ACC112 (cell line): ENCODE data around the gene RETREG3.
A peak's percentile ranks its signal among the peaks of the same experiment; 100 is the strongest.
"Not testable (repeated sequence)": the region's sequence is repeated elsewhere in the genome, so short reads cannot be mapped to it uniquely, and the experiment has no call there.

ENCODE experiments used
- H2AFZ ChIP-seq: fragments of 200-600 bp; sonication (generic); one replicate; pipeline ENCODE4 v1.6.0; 2017; ENCODE audit warnings: antibody characterized with exemption, low read length; ENCODE audit not compliant: unreplicated experiment
- H3K27ac ChIP-seq: fragments of 200-600 bp; sonication (generic); 2 replicates; pipeline ENCODE4 v1.5.1; 2014; ENCODE audit warnings: low read depth, mild to moderate bottlenecking, antibody characterized with exemption, low read length, moderate library complexity
- H3K27me3 ChIP-seq: fragments of 200-600 bp; sonication (generic); 2 replicates; pipeline ENCODE4 v1.6.1; 2014; ENCODE audit warnings: mild to moderate bottlenecking, antibody characterized with exemption, low read length, moderate library complexity, mixed read lengths; ENCODE audit not compliant: insufficient read depth
- H3K36me3 ChIP-seq: fragments of 200-600 bp; sonication (generic); 2 replicates; pipeline ENCODE4 v1.6.1; 2016; ENCODE audit warnings: mild to moderate bottlenecking, antibody characterized with exemption, low read length, moderate library complexity, mixed read lengths; ENCODE audit not compliant: insufficient read depth
- H3K4me1 ChIP-seq: fragments of 200-600 bp; sonication (generic); one replicate; pipeline ENCODE4 v1.6.1; 2016; ENCODE audit warnings: low read length, mixed read lengths; ENCODE audit not compliant: insufficient read depth, unreplicated experiment, control insufficient read depth
- H3K4me3 ChIP-seq: fragments of 200-600 bp; sonication (generic); 2 replicates; pipeline ENCODE4 v1.5.1; 2014; ENCODE audit warnings: mild to moderate bottlenecking, low read depth, low read length
- H3K79me2 ChIP-seq: fragments of 200-600 bp; sonication (generic); one replicate; pipeline ENCODE4 v1.6.0; 2016; ENCODE audit warnings: low read length; ENCODE audit not compliant: control insufficient read depth, unreplicated experiment, insufficient read depth

RETREG3 gene

DNA sequence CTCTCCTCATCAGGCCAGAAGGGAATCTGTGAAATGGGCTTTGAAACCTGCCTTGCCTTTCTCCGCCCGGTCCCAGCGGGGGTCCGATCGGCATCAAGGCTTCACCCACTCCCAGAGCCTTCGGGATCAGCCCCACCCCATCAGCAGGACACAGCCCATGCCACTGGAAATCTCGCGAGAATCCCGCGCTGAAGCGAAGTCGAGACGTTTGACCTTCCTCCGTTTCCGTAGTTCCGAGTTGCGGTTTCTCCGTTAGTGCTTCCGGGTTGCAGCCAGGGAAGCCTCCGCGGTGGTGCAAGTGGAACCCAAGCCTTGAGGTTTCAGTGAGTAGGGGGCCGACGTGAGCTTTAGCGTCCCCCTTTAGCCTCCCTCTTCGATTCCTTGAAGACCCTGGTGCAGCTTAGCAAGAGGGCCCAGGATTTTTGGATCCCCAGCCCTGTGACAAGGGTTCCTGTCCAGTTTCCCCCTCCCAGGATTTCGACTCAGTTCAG, 47.2 kb downstream of the RETREG3 start, which contains the start of gene COASY:
TSS of gene COASY (plus strand) at position 252 of the 491 bp plus-strand sequence. CDS start 475 bp downstream, outside the sequence.
- Histone ChIP-seq H3K27me3 (no peaks in the 10 kb centered on the region), H3K36me3 (no peaks in the 10 kb centered on the region; the same call in 1 of the 2 replicates), H3K4me3 (peak within 1 kb of the TSS; percentile 86), H3K27ac (peak within 1 kb of the TSS; percentile 72), H3K4me1 (peaks cover 17% of the 10 kb centered on the region), H3K79me2 (peaks cover 39% of the 10 kb centered on the region), H2AFZ (peak within 1 kb of the TSS; percentile 99)

- Histone ChIP-seq H2AFZ (no peak overlapping the region), H3K79me2 (peaks cover 39% of the 10 kb centered on the region), H3K27me3 (no peaks in the 10 kb centered on the region), H3K36me3 (no peaks in the 10 kb centered on the region; the same call in 1 of the 2 replicates), H3K27ac (no peak overlapping the region), H3K4me1 (peaks cover 13% of the 10 kb centered on the region), H3K4me3 (peak overlapping the region; percentile 46; the same call in 1 of the 2 replicates)
Measured at GRCh38 chr17:42560246-42560645, 48.9 kb downstream of the RETREG3 start.

GRCh38 chr17:42559075-42559474, 50.1 kb downstream of the RETREG3 start:
- Histone ChIP-seq H3K36me3 (no peaks in the 10 kb centered on the region), H3K4me1 (peaks cover 12% of the 10 kb centered on the region), H3K27me3 (no peaks in the 10 kb centered on the region), H3K4me3 (no peak overlapping the region), H2AFZ (no peak overlapping the region), H3K79me2 (peaks cover 33% of the 10 kb centered on the region), H3K27ac (no peak overlapping the region)

GRCh38 chr17:42555961-42556617, 53.1 kb downstream of the RETREG3 start:
- not testable (repeated sequence) for H2AFZ ChIP-seq, H3K36me3 ChIP-seq, H3K27me3 ChIP-seq, H3K4me3 ChIP-seq, H3K27ac ChIP-seq, H3K4me1 ChIP-seq, H3K79me2 ChIP-seq

DNA sequence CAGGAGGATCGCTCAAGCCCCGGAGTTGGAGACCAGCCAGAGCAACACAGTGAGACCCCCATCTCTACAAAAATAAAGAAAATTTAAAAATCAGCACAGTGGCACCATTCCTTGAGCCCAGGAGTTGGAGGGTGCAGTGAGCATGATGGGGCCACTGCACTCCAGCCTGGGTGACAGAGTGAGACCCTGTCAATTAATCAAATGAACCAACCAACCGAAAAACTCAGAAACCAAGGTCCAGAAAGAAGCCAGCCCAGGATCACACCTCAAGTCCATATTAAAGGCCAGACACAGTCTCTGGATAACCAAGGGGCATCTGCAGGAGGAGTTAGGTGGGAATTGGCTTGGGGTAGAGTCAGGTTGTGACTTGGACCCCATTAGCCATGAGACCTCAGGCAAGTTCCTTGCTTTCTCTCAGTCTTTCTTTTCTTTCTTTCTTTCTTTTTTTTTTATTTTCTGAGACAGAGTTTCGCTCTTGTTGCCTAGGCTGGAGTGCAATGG, 54.0 kb downstream of the RETREG3 start:
- peaks cover 5% of the 10 kb centered on the region for H3K79me2 ChIP-seq
- peak overlapping the region; percentile 21; the same call in 1 of the 2 replicates for H3K27ac ChIP-seq
- no peaks in the 10 kb centered on the region for H3K36me3 ChIP-seq
- peak overlapping the region; percentile 55 for H2AFZ ChIP-seq
- no peaks in the 10 kb centered on the region for H3K27me3 ChIP-seq
- H3K4me3 ChIP-seq: peak overlapping the region; percentile 90
- H3K4me1 ChIP-seq: peaks cover 7% of the 10 kb centered on the region

- no peaks in the 10 kb centered on the region for H3K27me3 ChIP-seq
- peaks cover 7% of the 10 kb centered on the region for H3K4me1 ChIP-seq
- H3K27ac ChIP-seq: peak overlapping the region; percentile 21; the same call in 1 of the 2 replicates
- no peaks in the 10 kb centered on the region for H3K36me3 ChIP-seq
- H3K4me3 ChIP-seq: peak overlapping the region; percentile 90
- peak overlapping the region; percentile 55 for H2AFZ ChIP-seq
- peaks cover 5% of the 10 kb centered on the region for H3K79me2 ChIP-seq
Measured at GRCh38 chr17:42554250-42555121, 54.7 kb downstream of the RETREG3 start.

- Histone ChIP-seq H3K27ac (no peak overlapping the region), H3K4me1 (peaks cover 7% of the 10 kb centered on the region), H2AFZ (no peak overlapping the region), H3K27me3 (no peaks in the 10 kb centered on the region), H3K79me2 (peaks cover 5% of the 10 kb centered on the region), H3K36me3 (no peaks in the 10 kb centered on the region), H3K4me3 (peak overlapping the region; percentile 90)
Measured at GRCh38 chr17:42553866-42554249, 55.3 kb downstream of the RETREG3 start.

DNA sequence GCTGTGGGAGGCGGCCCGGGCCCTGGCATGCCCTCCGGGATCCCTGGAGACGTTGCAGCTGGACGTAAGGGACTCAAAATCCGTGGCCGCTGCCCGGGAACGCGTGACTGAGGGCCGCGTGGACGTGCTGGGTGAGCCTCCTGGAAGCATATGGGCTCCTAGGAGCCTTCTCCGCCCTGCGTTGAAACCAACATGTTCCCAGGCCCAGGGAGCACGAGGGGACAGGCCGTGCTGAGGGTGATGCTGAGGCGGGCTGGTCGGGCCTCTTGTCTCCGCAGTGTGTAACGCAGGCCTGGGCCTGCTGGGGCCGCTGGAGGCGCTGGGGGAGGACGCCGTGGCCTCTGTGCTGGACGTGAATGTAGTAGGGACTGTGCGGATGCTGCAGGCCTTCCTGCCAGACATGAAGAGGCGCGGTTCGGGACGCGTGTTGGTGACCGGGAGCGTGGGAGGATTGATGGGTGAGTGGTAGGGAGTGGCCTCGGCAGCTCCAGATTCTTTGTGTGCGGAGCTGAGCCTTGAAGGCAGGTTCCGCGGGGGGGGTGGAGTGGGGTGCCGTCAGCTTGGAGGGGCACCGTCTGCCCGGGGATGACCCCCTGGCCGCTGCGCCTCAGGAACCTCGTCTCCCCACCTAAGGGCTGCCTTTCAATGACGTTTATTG, 55.9 kb downstream of the RETREG3 start:
- Histone ChIP-seq H3K27me3 (no peaks in the 10 kb centered on the region), H3K4me3 (peak overlapping the region; percentile 90), H3K36me3 (no peaks in the 10 kb centered on the region), H3K79me2 (peaks cover 5% of the 10 kb centered on the region), H3K4me1 (peaks cover 7% of the 10 kb centered on the region), H2AFZ (no peak overlapping the region), H3K27ac (no peak overlapping the region)

DNA sequence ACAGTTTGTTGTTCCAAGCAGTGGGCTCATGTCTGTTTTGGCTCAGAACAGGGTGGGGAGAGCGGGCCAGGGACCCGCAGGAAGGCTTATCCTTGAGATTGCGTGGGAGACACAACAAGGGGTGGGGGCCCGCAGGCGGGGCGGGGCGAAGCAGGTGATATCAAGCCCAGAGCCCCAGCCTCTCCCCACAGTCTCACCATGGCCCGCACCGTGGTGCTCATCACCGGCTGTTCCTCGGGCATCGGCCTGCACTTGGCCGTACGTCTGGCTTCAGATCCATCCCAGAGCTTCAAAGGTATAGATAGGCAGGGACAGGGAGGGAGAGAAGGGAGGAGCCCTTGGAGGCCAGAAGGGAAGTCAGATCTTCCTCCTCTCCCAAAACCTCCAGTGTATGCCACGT, 56.4 kb downstream of the RETREG3 start, which contains the start of gene HSD17B1:
TSS of gene HSD17B1 (plus strand) at position 188 of the 400 bp plus-strand sequence. CDS start at position 199, 11 bp downstream.
- not testable (repeated sequence) for H3K27me3 ChIP-seq, H2AFZ ChIP-seq, H3K79me2 ChIP-seq, H3K27ac ChIP-seq, H3K4me1 ChIP-seq, H3K36me3 ChIP-seq
- peak within 1 kb of the TSS; percentile 90 for H3K4me3 ChIP-seq
